ENCODE data around the gene FSTL1.

Gene FSTL1

GRCh38 chr3:120427201-120427600 lies 23.6 kb downstream of the FSTL1 start:
- TF ChIP-seq POLR2AphosphoS5 (IDR thresholded peaks at IDR 0.05; ENCODE audit: low read depth) (no peak), SPI1 (IDR thresholded peaks at IDR 0.05; ENCODE audit: borderline replicate concordance, low read depth) (no peak), REST (IDR thresholded peaks at IDR 0.05; ENCODE audit: insufficient replicate concordance, low read depth) (no peak), CTCF (IDR thresholded peaks at IDR 0.05; ENCODE audit: insufficient read depth, low read length) (no peak), GABPA (IDR thresholded peaks at IDR 0.05; ENCODE audit: low read depth) (no peak)
- DNase-seq (ENCODE audit: low read depth in 1 of 2, low spot score in 1 of 2), result no peak
- Histone ChIP-seq H3K4me3 (replicated peaks; ENCODE audit: insufficient read depth, low read length) (no peak overlapping the region), H3K27me3 (ENCODE audit: insufficient read depth, poor library complexity, severe bottlenecking) (no peaks in the 10 kb centered on the region), H3K27ac (replicated peaks) (no peak overlapping the region)

GRCh38 chr3:120425572-120426250 lies 25.1 kb downstream of the FSTL1 start:
- TF ChIP-seq CTCF (IDR thresholded peaks at IDR 0.05; ENCODE audit: insufficient read depth, low read length) (no peak), SPI1 (IDR thresholded peaks at IDR 0.05; ENCODE audit: borderline replicate concordance, low read depth) (no peak), POLR2AphosphoS5 (IDR thresholded peaks at IDR 0.05; ENCODE audit: low read depth) (no peak)
- Histone ChIP-seq H3K27me3 (ENCODE audit: insufficient read depth, poor library complexity, severe bottlenecking) (no peaks in the 10 kb centered on the region), H3K4me3 (replicated peaks; ENCODE audit: insufficient read depth, low read length) (no peak overlapping the region), H3K27ac (replicated peaks) (no peak overlapping the region)
- DNase-seq (ENCODE audit: low read depth in 1 of 2, low spot score in 1 of 2), result no peak

- Histone ChIP-seq H3K4me3 (replicated peaks; ENCODE audit: insufficient read depth, low read length) (no peak overlapping the region), H3K27ac (replicated peaks) (no peak overlapping the region), H3K27me3 (ENCODE audit: insufficient read depth, poor library complexity, severe bottlenecking) (no peaks in the 10 kb centered on the region)
- TF ChIP-seq POLR2AphosphoS5 (IDR thresholded peaks at IDR 0.05; ENCODE audit: low read depth), result no peak
- no peak for DNase-seq (ENCODE audit: low read depth in 1 of 2, low spot score in 1 of 2)
Measured at GRCh38 chr3:120424976-120425570, 25.7 kb downstream of the FSTL1 start.

GRCh38 chr3:120424506-120424905 lies 26.3 kb downstream of the FSTL1 start:
- no peaks in the 10 kb centered on the region for H3K27me3 ChIP-seq (ENCODE audit: insufficient read depth, poor library complexity, severe bottlenecking)
- no peak for TF ChIP-seq POLR2AphosphoS5 (IDR thresholded peaks at IDR 0.05; ENCODE audit: low read depth)
- TF ChIP-seq CTCF (IDR thresholded peaks at IDR 0.05; ENCODE audit: insufficient read depth, low read length), result no peak
- TF ChIP-seq REST (IDR thresholded peaks at IDR 0.05; ENCODE audit: insufficient replicate concordance, low read depth), result no peak
- TF ChIP-seq GABPA (IDR thresholded peaks at IDR 0.05; ENCODE audit: low read depth), result no peak
- no peak for TF ChIP-seq SPI1 (IDR thresholded peaks at IDR 0.05; ENCODE audit: borderline replicate concordance, low read depth)
- no peak overlapping the region for H3K4me3 ChIP-seq (replicated peaks; ENCODE audit: insufficient read depth, low read length)
- H3K27ac ChIP-seq (replicated peaks), result no peak overlapping the region
- no peak for DNase-seq (ENCODE audit: low read depth in 1 of 2, low spot score in 1 of 2)
